Hepatocyte (in vitro differentiated cells): ENCODE data around the gene RCL1.

Source experiments
- EZH2 ChIP-seq: fragments of 200-600 bp; sonication (generic); IDR thresholded peaks from 2 replicates; pipeline ENCODE4 v1.6.1; 2016; ENCODE audit warnings: antibody characterized with exemption, mild to moderate bottlenecking, borderline replicate concordance
- EZH2phosphoT487 ChIP-seq: fragments of 200-600 bp; sonication (generic); IDR thresholded peaks from one replicate; pipeline ENCODE4 v1.6.1; 2018; ENCODE audit warnings: antibody characterized with exemption, mild to moderate bottlenecking, low read depth, moderate library complexity; ENCODE audit not compliant: unreplicated experiment, severe bottlenecking
- TF ChIP-seq, protein P1 (sequence below): fragments of 200-600 bp; sonication (generic); IDR thresholded peaks from 2 replicates; pipeline ENCODE4 v1.5.1; 2016; ENCODE audit warnings: antibody characterized with exemption, mild to moderate bottlenecking; ENCODE audit not compliant: poor library complexity

GRCh38 chr9:4805191-4805918 lies 12.6 kb downstream of the RCL1 start:
- TF ChIP-seq, protein P1, sequence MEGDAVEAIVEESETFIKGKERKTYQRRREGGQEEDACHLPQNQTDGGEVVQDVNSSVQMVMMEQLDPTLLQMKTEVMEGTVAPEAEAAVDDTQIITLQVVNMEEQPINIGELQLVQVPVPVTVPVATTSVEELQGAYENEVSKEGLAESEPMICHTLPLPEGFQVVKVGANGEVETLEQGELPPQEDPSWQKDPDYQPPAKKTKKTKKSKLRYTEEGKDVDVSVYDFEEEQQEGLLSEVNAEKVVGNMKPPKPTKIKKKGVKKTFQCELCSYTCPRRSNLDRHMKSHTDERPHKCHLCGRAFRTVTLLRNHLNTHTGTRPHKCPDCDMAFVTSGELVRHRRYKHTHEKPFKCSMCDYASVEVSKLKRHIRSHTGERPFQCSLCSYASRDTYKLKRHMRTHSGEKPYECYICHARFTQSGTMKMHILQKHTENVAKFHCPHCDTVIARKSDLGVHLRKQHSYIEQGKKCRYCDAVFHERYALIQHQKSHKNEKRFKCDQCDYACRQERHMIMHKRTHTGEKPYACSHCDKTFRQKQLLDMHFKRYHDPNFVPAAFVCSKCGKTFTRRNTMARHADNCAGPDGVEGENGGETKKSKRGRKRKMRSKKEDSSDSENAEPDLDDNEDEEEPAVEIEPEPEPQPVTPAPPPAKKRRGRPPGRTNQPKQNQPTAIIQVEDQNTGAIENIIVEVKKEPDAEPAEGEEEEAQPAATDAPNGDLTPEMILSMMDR, result no peak
- TF ChIP-seq EZH2 (no peak), EZH2phosphoT487 (no peak)
